K562 treated with DMSO at 1 percent for 4 hours (cell line): ENCODE measurements around the gene BCCIP. TPM values are rescaled to one million over a fixed set of nuclear protein-coding genes. Genes with fewer than 3 reads are reported as not detected.

Experiments
- total RNA-seq: library from RNA; unstranded; fragments of 300-600 nt; gene quantifications from 2 replicates; pipeline ENCODE4 v1.2.3, GENCODE V29; 2022; ENCODE audit not compliant: insufficient read depth

Gene BCCIP
- 33.6 and 42.1 TPM in 2 replicates for total RNA-seq

GRCh38 chr10:125822878-125823662, at the start of gene BCCIP, which contains the start of gene UROS:
TSS of gene BCCIP (plus strand) at chr10:125823546. CDS start at chr10:125823558, 12 bp downstream.
TSS of gene UROS (minus strand) at chr10:125823258. CDS start at chr10:125816499, 6,759 bp downstream.

GRCh38 chr10:125775491-125776106, 47.7 kb upstream of the BCCIP start, which contains the start of gene MMP21:
TSS of gene MMP21 (minus strand) at chr10:125775821. CDS start at chr10:125775821, 0 bp downstream.

GRCh38 chr10:125881192-125881591, 57.8 kb downstream of the BCCIP start, which contains the start of gene DHX32:
TSS of gene DHX32 (minus strand) at chr10:125881292. CDS start at chr10:125880824, 468 bp downstream.

Other genes with a start within 250 kb of the BCCIP start
- not detected in 2 replicates for gene TEX36, start 140.4 kb upstream of the BCCIP start, total RNA-seq
- 14.2 and 15.5 TPM in 2 replicates for gene EDRF1, start 103.8 kb upstream of the BCCIP start, total RNA-seq
- gene MMP21, start 47.7 kb upstream of the BCCIP start, total RNA-seq, result not detected in 2 replicates
- gene UROS, start 288 bp upstream of the BCCIP start, total RNA-seq, result 17.8 and 33.3 TPM in 2 replicates
- 12.8 and 13.0 TPM in 2 replicates for gene DHX32, start 57.7 kb downstream of the BCCIP start, total RNA-seq
- not detected in 2 replicates for gene FANK1, start 73.0 kb downstream of the BCCIP start, total RNA-seq